ENCODE data around the gene MARCO. TPM values are rescaled to one million over a fixed set of nuclear protein-coding genes. Genes with fewer than 3 reads are reported as not detected.

Gene MARCO
- total and polyA plus RNA-seq, 2 of the 8 experiments (the other 6 are each of a cell fraction or from before 2014, with no cell fraction given) = not detected

GRCh38 chr2:119029297-119029696 is 87.3 kb downstream of the MARCO start:
- H2AK5ac ChIP-seq (ENCODE audit: low read depth, low read length) = 0 out of 2 replicates have a peak overlapping the region, but pooled peaks have one; percentile 49
- 0 out of 2 replicates have a peak overlapping the region, but pooled peaks have one; percentile 37 for H2AFZ ChIP-seq (ENCODE audit: low read length)
- ChIA-PET CTCF (ENCODE audit: partially characterized antibody) (interaction anchor here (0.6 to 9.1 kb wide), 37 partner anchors 8 to 269 kb away, joined by 3 to 64 read pairs (median 4); no protein-coding TSS in a partner anchor), POLR2A (ENCODE audit: partially characterized antibody) (interaction anchor here (1.2 kb wide), 1 partner anchor 21 kb away, joined by 3 read pairs; no protein-coding TSS in a partner anchor)
- no peak overlapping the region for H3K23ac ChIP-seq (ENCODE audit: insufficient read length)
- DNase-seq (ENCODE audit: low read depth in 1 of 2, low spot score in 2 of 2) (peak in 1 of 2 experiments; percentile 38), FAIRE-seq (no peak)
- no peak overlapping the region for H3K56ac ChIP-seq (replicated peaks; ENCODE audit: insufficient read length, low read depth, low read length)
- H3K9me3 ChIP-seq (ENCODE audit: insufficient read depth in 2 of 2, low read depth in 1 of 2, low read length in 1 of 2) = peaks cover 5% of the 10 kb centered on the region in 2 experiments; a peak in 2 of 4 replicates
- no peaks in the 10 kb centered on the region; a peak in 1 of 7 replicates for H3K4me1 ChIP-seq (replicated peaks in 1 of 4; ENCODE audit: control insufficient read depth in 3 of 4, insufficient read depth in 4 of 4, low read length in 3 of 4)
- no peaks in the 10 kb centered on the region for H3K27me3 ChIP-seq (replicated peaks in 1 of 4; ENCODE audit: control insufficient read depth in 3 of 4, extremely low read depth in 1 of 4, insufficient read depth in 3 of 4, low read length in 3 of 4)
- H3K14ac ChIP-seq (ENCODE audit: insufficient read length) = no peak overlapping the region
- no peaks in the 10 kb centered on the region for H4K20me1 ChIP-seq (replicated peaks in 1 of 2; ENCODE audit: control insufficient read depth in 1 of 2, insufficient read depth in 2 of 2, low read length in 2 of 2)
- no peak overlapping the region for H3K4me2 ChIP-seq (ENCODE audit: insufficient read depth in 1 of 2, low read depth in 2 of 2, low read length in 2 of 2)
- no peak overlapping the region for H2BK20ac ChIP-seq (ENCODE audit: low read length)
- no peaks in the 10 kb centered on the region for H3K79me1 ChIP-seq (ENCODE audit: low read depth, low read length)
- no peak overlapping the region for H2BK5ac ChIP-seq (ENCODE audit: low read depth, low read length)
- WGBS, 2 experiments (ENCODE audit: extremely low coverage in 1 of 2, insufficient coverage in 1 of 2, insufficient read length in 1 of 2, insufficient replicate concordance in 2 of 2, low coverage in 1 of 2, low lambda C conversion rate in 2 of 2, missing lambda C conversion rate in 1 of 2) = 77% methylated on average over 5 of the region's 5 CpGs; no CpG with 5 or more reads in 1 of the 2 experiments
- no peak overlapping the region for H3K4me3 ChIP-seq (ENCODE audit: extremely low read depth in 1 of 4, insufficient read depth in 2 of 4, low read depth in 3 of 4, low read length in 4 of 4)
- no peaks in the 10 kb centered on the region for H3K36me3 ChIP-seq (ENCODE audit: control insufficient read depth in 2 of 4, insufficient read depth in 4 of 4, low read length in 3 of 4)
- H2BK15ac ChIP-seq (ENCODE audit: low read length) = no peak overlapping the region
- no peak overlapping the region for H2BK12ac ChIP-seq (ENCODE audit: low read depth, low read length)
- H3K4ac ChIP-seq (replicated peaks; ENCODE audit: insufficient read length, low read depth, low read length) = no peak overlapping the region
- H3K23me2 ChIP-seq (ENCODE audit: low read depth, low read length) = no peaks in the 10 kb centered on the region
- H3K18ac ChIP-seq (ENCODE audit: extremely low read depth, low read length) = no peak overlapping the region
- H2BK120ac ChIP-seq (replicated peaks; ENCODE audit: low read depth, low read length) = no peak overlapping the region
- peak overlapping the region; percentile 31 for H4K91ac ChIP-seq (replicated peaks; ENCODE audit: insufficient read length, low read length)
- no peak overlapping the region for H4K5ac ChIP-seq (ENCODE audit: insufficient read length, low read depth, low read length)
- no peak overlapping the region for H3K9ac ChIP-seq (replicated peaks in 1 of 4; ENCODE audit: extremely low read depth in 1 of 4, low read depth in 3 of 4, low read length in 3 of 4)
- no peak overlapping the region for H4K8ac ChIP-seq (ENCODE audit: extremely low read depth, insufficient read depth, low read length)
- no peaks in the 10 kb centered on the region for H3K79me2 ChIP-seq (ENCODE audit: control insufficient read depth in 1 of 2, insufficient read depth in 2 of 2, low read length in 2 of 2)
- H3K27ac ChIP-seq (ENCODE audit: low read depth, low read length) = no peak overlapping the region

All from H1 (cell line).